ENCODE data around the gene TMEM106B. TPM values are rescaled to one million over a fixed set of nuclear protein-coding genes. Genes with fewer than 3 reads are reported as not detected.

Gene TMEM106B
- total RNA-seq, 1 experiment from 2014 or later, result 33.1 TPM

GRCh38 chr7:12234334-12234865, 23.3 kb downstream of the TMEM106B start (continued):
- TF ChIP-seq ZFX (IDR thresholded peaks at IDR 0.05), result no peak
- TF ChIP-seq POLR2A (IDR thresholded peaks at IDR 0.05; ENCODE audit: borderline replicate concordance, extremely low read depth, insufficient read depth, insufficient read length), result no peak
- TF ChIP-seq SRF (IDR thresholded peaks at IDR 0.05; ENCODE audit: low read depth), result no peak
- no peak for TF ChIP-seq POLR2AphosphoS5 (IDR thresholded peaks at IDR 0.05; ENCODE audit: low read depth, low read length)
- no peak for TF ChIP-seq EZH2phosphoT487 (IDR thresholded peaks at IDR 0.05; ENCODE audit: borderline replicate concordance)
- TF ChIP-seq JUND (IDR thresholded peaks at IDR 0.05), result no peak
- no peak for TF ChIP-seq FOSL1 (IDR thresholded peaks at IDR 0.05; ENCODE audit: low read depth)
- TF ChIP-seq MAX (IDR thresholded peaks at IDR 0.05), result no peak
- no peak for TF ChIP-seq ELF1 (IDR thresholded peaks at IDR 0.05; ENCODE audit: borderline replicate concordance, low read depth)

- CTCF ChIA-PET, result no interaction called here
- RAD21 ChIA-PET (ENCODE audit: low non-redundant PET in 1 of 2, low total read pairs in 2 of 2, uncharacterized antibody in 2 of 2, unreplicated experiment in 2 of 2), result no interaction called here
- Histone ChIP-seq H3K79me2 (ENCODE audit: insufficient read depth, low read length) (no peaks in the 10 kb centered on the region), H4K20me1 (ENCODE audit: insufficient read depth) (no peaks in the 10 kb centered on the region), H3K27ac (ENCODE audit: low read depth, low read length) (no peak overlapping the region), H3K27me3 (ENCODE audit: insufficient read depth, low read length) (no peaks in the 10 kb centered on the region), H2AFZ (ENCODE audit: low read depth, low read length, poor library complexity, severe bottlenecking) (no peak overlapping the region), H3K9me3 (ENCODE audit: control insufficient read depth in 1 of 2, insufficient read depth in 1 of 2, low read depth in 1 of 2, low read length in 2 of 2) (no peaks in the 10 kb centered on the region), H3K4me3 (replicated peaks in 1 of 2; ENCODE audit: low read depth in 1 of 2, low read length in 2 of 2) (no peak overlapping the region), H3K4me1 (ENCODE audit: control insufficient read depth in 1 of 2, insufficient read depth in 2 of 2, low read length in 2 of 2) (no peaks in the 10 kb centered on the region), H3K9me2 (ENCODE audit: insufficient read depth) (no peaks in the 10 kb centered on the region; the same call in 1 of the 2 replicates), H3K4me2 (ENCODE audit: low read length) (no peak overlapping the region), H3K9ac (ENCODE audit: low read length) (no peak overlapping the region), H3K36me3 (ENCODE audit: control insufficient read depth in 1 of 2, insufficient read depth in 2 of 2, low read length in 2 of 2) (peaks cover 0 to 5% of the 10 kb centered on the region in 2 experiments; a peak in 1 of 4 replicates)
- no TSS peak for BruUV-seq (replicated peaks)
- ATAC-seq (no peak), DNase-seq (ENCODE audit: low read depth, low spot score) (no peak)
- intact Hi-C loops (cut with micrococcal nuclease), result no loop called here
- no peak for TF ChIP-seq JUND (IDR thresholded peaks at IDR 0.05)
- no peak for TF ChIP-seq CBX3 (IDR thresholded peaks at IDR 0.05; ENCODE audit: low read depth)
- TF ChIP-seq SIN3A (IDR thresholded peaks at IDR 0.05; ENCODE audit: low read depth), result no peak
- TF ChIP-seq ZNF274 (IDR thresholded peaks at IDR 0.05; ENCODE audit: low read depth, low read length), result no peak
- no peak for TF ChIP-seq ZBTB33 (IDR thresholded peaks at IDR 0.05; ENCODE audit: extremely low read depth, insufficient replicate concordance, low read length)
- TF ChIP-seq CEBPB (IDR thresholded peaks at IDR 0.05; ENCODE audit: low read depth), result no peak
- no peak for TF ChIP-seq MAX (IDR thresholded peaks at IDR 0.05)
- no peak for TF ChIP-seq YY1 (IDR thresholded peaks at IDR 0.05; ENCODE audit: extremely low read depth, insufficient replicate concordance, low read depth, low read length)
- TF ChIP-seq CTCF (IDR thresholded peaks at IDR 0.05 in 2 of 3, conservative IDR thresholded peaks at IDR 0.05 in 1 of 3; ENCODE audit: borderline replicate concordance in 1 of 3, insufficient read depth in 1 of 3, low read depth in 2 of 3, low read length in 2 of 3), result no peak
- POLR2A ChIA-PET, result no interaction called here
Measured at GRCh38 chr7:12235970-12236369, 24.9 kb downstream of the TMEM106B start.

Data from HCT116 (cell line).